Stomach (tissue), 4 donors: Measurements from ENCODE around the gene HOXD13.

Experiments used
- CTCF ChIP-seq, 7 experiments: fragments of 450-650 bp in 4 of 7; fragments of 200-600 bp in 3 of 7; sonication (generic) in 3 of 7; IDR thresholded peaks; one replicate each; pipeline ENCODE4 v1.5.1; 2016 to 2019; ENCODE audit warnings: antibody characterized with exemption in 7 of 7, control low read depth in 2 of 7, mild to moderate bottlenecking in 1 of 7
- EP300 ChIP-seq: sonication (generic); formaldehyde crosslinking; IDR thresholded peaks from one replicate; pipeline ENCODE4 v1.6.1; 2017; ENCODE audit warnings: antibody characterized with exemption
- POLR2A ChIP-seq, 4 donors: fragments of 450-650 bp; IDR thresholded peaks; one replicate each; pipeline ENCODE4 v1.6.1; 2016; ENCODE audit warnings: antibody characterized with exemption in 4 of 4, control low read depth in 2 of 4, mild to moderate bottlenecking in 1 of 4, moderate library complexity in 1 of 4

- TF ChIP-seq CTCF (IDR thresholded peaks at IDR 0.05) (no peak), POLR2A (IDR thresholded peaks at IDR 0.05) (no peak), EP300 (no peak)
These were observed 17.5 kb upstream of the HOXD13 start for GRCh38 chr2:176074919-176075425.
